Transverse colon (tissue), 3 donors: ENCODE data around the gene SET.

Source experiments
- CTCF ChIP-seq, 5 experiments: fragments of 200-600 bp in 3 of 5; fragments of 450-650 bp in 2 of 5; sonication (generic) in 3 of 5; IDR thresholded peaks; 1 replicate in 2 of 5; 2 replicates in 3 of 5; pipeline ENCODE4 v1.5.1; 2016 to 2017; ENCODE audit warnings: antibody characterized with exemption in 5 of 5, inconsistent platforms in 3 of 5, mild to moderate bottlenecking in 2 of 5, moderate library complexity in 1 of 5
- POLR2A ChIP-seq: fragments of 450-650 bp; IDR thresholded peaks from one replicate; pipeline ENCODE4 v1.6.1; 2016; ENCODE audit warnings: antibody characterized with exemption, mild to moderate bottlenecking, moderate library complexity

- TF ChIP-seq CTCF (IDR thresholded peaks at IDR 0.05) (no peak), POLR2A (no peak)
These were observed 18.4 kb downstream of the SET start for GRCh38 chr9:128707446-128707845.
